GM20000 (cell line): ENCODE results near the gene CD200.

ENCODE experiments used
- DNase-seq: peaks from one replicate; pipeline ENCODE4 v3.0.0; 2012; ENCODE audit warnings: low spot score
- TF ChIP-seq, protein P1 (sequence below): IDR thresholded peaks from 2 replicates; pipeline ENCODE4 v1.5.1; 2012; ENCODE audit warnings: mild to moderate bottlenecking, control low read depth; ENCODE audit errors: extremely low read depth, missing control alignments

The CD200 gene

DNA sequence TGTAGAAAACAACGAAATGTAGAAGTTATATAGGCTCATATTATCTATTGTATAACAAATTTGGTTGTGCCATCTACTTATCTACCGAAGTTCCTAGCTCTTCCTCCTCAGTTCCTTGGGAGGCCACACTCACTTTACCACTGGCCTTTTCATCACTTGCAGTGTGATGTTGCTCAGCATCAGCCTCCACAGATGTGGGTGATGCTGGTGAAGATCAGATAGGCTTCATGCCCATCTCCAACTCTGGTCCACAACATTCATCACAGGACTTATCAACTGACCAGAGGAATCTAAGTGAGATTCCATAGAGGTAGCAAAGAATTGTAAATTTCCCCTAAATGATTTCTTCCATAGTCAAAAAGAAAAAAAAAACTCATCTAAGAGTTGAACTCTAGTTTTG lies 8.4 kb downstream of the CD200 start:
- no peak for DNase-seq
- TF ChIP-seq, protein P1, sequence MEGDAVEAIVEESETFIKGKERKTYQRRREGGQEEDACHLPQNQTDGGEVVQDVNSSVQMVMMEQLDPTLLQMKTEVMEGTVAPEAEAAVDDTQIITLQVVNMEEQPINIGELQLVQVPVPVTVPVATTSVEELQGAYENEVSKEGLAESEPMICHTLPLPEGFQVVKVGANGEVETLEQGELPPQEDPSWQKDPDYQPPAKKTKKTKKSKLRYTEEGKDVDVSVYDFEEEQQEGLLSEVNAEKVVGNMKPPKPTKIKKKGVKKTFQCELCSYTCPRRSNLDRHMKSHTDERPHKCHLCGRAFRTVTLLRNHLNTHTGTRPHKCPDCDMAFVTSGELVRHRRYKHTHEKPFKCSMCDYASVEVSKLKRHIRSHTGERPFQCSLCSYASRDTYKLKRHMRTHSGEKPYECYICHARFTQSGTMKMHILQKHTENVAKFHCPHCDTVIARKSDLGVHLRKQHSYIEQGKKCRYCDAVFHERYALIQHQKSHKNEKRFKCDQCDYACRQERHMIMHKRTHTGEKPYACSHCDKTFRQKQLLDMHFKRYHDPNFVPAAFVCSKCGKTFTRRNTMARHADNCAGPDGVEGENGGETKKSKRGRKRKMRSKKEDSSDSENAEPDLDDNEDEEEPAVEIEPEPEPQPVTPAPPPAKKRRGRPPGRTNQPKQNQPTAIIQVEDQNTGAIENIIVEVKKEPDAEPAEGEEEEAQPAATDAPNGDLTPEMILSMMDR, result no peak

GRCh38 chr3:112345681-112346080 lies 12.7 kb downstream of the CD200 start:
- DNase-seq, result no peak
- TF ChIP-seq, protein P1, result no peak

DNA sequence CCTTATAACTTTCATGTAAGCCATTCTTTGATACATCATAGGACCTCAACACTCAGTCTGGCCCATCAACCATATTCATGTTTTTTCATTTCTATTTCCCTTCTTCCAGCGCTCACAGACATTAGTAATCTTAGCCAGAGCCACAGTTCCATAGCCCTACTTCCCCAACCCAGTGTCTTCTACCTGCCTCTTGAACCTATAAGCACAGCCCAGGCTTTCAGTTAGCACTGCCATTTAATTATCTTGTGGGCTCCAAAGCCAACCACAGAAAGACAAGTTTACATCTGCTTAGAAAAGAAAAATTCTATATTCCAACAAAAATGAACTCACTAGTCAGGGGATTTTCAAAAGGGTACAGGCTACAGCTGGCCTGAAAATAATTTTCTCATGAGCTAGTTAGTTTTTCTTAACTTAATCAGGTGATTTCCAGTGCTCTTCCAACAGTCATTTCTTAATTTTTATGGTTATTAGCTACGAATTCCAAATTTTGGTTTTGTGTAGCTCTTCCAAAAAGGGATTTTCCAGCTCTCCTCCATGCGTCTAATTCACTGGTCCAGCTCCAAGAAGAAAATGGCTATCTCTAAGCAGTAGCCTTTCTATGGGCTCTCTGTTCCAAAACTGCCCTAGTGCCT lies 13.7 kb downstream of the CD200 start:
- TF ChIP-seq, protein P1, result no peak
- no peak for DNase-seq

DNA sequence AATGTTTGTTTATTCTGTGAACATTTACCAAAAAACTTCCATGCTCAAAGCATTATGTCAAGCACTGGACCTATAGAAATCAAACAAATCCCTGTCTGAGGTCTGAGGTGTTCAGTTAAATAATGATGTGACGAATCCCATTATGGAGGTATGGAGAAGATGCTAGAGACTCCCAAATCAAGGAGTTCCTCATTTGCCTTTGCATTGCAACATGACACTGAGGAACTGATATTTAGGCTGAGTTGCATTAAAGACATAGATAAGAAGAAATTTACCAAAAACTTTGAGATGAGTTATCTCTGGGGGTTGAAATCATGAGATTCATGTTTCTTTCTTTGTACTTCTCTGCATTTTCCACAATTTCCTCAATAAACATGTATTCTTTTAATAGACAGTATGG lies 16.0 kb downstream of the CD200 start:
- no peak for DNase-seq
- TF ChIP-seq, protein P1, result no peak

- no peak for DNase-seq
- TF ChIP-seq, protein P1, result no peak
Observed at GRCh38 chr3:112349557-112349956, 16.6 kb downstream of the CD200 start.

- TF ChIP-seq, protein P1, result no peak
- no peak for DNase-seq
Observed at GRCh38 chr3:112350018-112350810, 17.3 kb downstream of the CD200 start.

DNA sequence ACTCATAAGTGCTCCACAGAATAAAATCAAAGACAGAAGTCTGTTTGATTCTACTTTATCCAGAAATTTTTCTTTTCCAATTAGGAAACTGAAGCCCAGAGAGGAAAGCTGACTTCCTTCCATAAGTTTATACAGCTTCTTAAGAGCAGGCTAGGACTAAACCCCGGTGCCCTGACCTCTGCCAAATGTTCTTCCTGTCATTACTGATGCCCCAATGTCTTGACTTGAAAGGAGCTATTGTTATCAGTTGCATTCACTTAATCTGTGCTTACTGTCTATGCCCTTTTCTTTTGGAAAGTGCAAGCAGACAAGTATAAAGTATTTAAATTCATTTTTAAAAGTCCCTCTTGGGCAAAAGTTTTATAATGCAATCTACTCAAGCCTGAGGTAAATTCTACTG lies 18.1 kb downstream of the CD200 start:
- DNase-seq, result no peak
- TF ChIP-seq, protein P1, result no peak
